DOHH2 (cell line): Measurements from ENCODE around the gene OLFML1.

Experiments
- H3F3A ChIP-seq: fragments of 200-600 bp; sonication (generic), shearing (Covaris generic); 2 replicates; pipeline ENCODE4 v1.6.0; 2016; ENCODE audit warnings: antibody characterized with exemption, mild to moderate bottlenecking; ENCODE audit not compliant: control insufficient read depth, insufficient read depth
- H3K27ac ChIP-seq: fragments of 200-600 bp; sonication (generic); 2 replicates; pipeline ENCODE4 v1.5.1; 2014; ENCODE audit warnings: low read depth, mild to moderate bottlenecking, low read length, moderate library complexity
- H3K27me3 ChIP-seq: fragments of 200-600 bp; sonication (generic); 2 replicates; pipeline ENCODE4 v1.6.1; 2014; ENCODE audit warnings: mild to moderate bottlenecking, low read length, mixed read lengths; ENCODE audit not compliant: control insufficient read depth
- H3K36me3 ChIP-seq: fragments of 200-600 bp; sonication (generic); 2 replicates; pipeline ENCODE4 v1.6.1; 2014; ENCODE audit warnings: mild to moderate bottlenecking, low read length, moderate library complexity, mixed read lengths; ENCODE audit not compliant: control insufficient read depth
- H3K4me1 ChIP-seq: fragments of 200-600 bp; sonication (generic); 2 replicates; pipeline ENCODE4 v1.6.1; 2014; ENCODE audit warnings: mild to moderate bottlenecking, low read length, mixed read lengths; ENCODE audit not compliant: control insufficient read depth
- H3K4me2 ChIP-seq: fragments of 200-600 bp; sonication (generic); 2 replicates; pipeline ENCODE4 v1.6.0; 2014; ENCODE audit warnings: mild to moderate bottlenecking, low read length, moderate library complexity
- H3K4me3 ChIP-seq: fragments of 200-600 bp; sonication (generic); 2 replicates; pipeline ENCODE4 v1.5.1; 2014; ENCODE audit warnings: mild to moderate bottlenecking, low read length, mixed read lengths
- H3K79me2 ChIP-seq: fragments of 200-600 bp; sonication (generic); 2 replicates; pipeline ENCODE4 v1.6.1; 2014; ENCODE audit warnings: mild to moderate bottlenecking, low read length, mixed read lengths; ENCODE audit not compliant: control insufficient read depth
- H3K9me2 ChIP-seq: fragments of 200-600 bp; sonication (generic); replicated peaks from 2 replicates; pipeline ENCODE4 v1.6.1; 2014; ENCODE audit warnings: mild to moderate bottlenecking, low read length, mixed read lengths; ENCODE audit not compliant: control insufficient read depth
- H3K9me3 ChIP-seq: fragments of 200-600 bp; sonication (generic); 2 replicates; pipeline ENCODE4 v1.6.1; 2014; ENCODE audit warnings: antibody characterized with exemption, low read length, mixed read lengths; ENCODE audit not compliant: control insufficient read depth, insufficient read depth
- H4K20me1 ChIP-seq: fragments of 200-600 bp; sonication (generic); 2 replicates; pipeline ENCODE4 v1.6.0; 2014; ENCODE audit warnings: low read depth, mild to moderate bottlenecking, antibody characterized with exemption, low read length, moderate library complexity; ENCODE audit not compliant: control insufficient read depth, insufficient read depth
- CTCF ChIP-seq: fragments of 200-600 bp; sonication (generic); IDR thresholded peaks from one replicate; pipeline ENCODE4 v1.5.1; 2014; ENCODE audit warnings: antibody characterized with exemption, mild to moderate bottlenecking, low read depth, low read length; ENCODE audit not compliant: poor library complexity, severe bottlenecking
- EZH2phosphoT487 ChIP-seq: fragments of 200-600 bp; sonication (generic); IDR thresholded peaks from 2 replicates; pipeline ENCODE4 v1.6.1; 2017; ENCODE audit warnings: borderline replicate concordance, mild to moderate bottlenecking, antibody characterized with exemption, low read length, moderate library complexity, mixed read lengths

OLFML1 gene

GRCh38 chr11:7484645-7485044, 661 bp upstream of the OLFML1 start:
- no peaks in the 10 kb centered on the region for H3K27me3 ChIP-seq
- H3K36me3 ChIP-seq: no peaks in the 10 kb centered on the region
- TF ChIP-seq CTCF (no peak), EZH2phosphoT487 (no peak)
- no peaks in the 10 kb centered on the region for H3K9me3 ChIP-seq
- no peaks in the 10 kb centered on the region for H3F3A ChIP-seq
- no peaks in the 10 kb centered on the region for H3K9me2 ChIP-seq
- no peak overlapping the region for H3K4me3 ChIP-seq
- no peaks in the 10 kb centered on the region for H3K79me2 ChIP-seq
- H4K20me1 ChIP-seq: no peaks in the 10 kb centered on the region
- no peak overlapping the region for H3K4me2 ChIP-seq
- no peaks in the 10 kb centered on the region for H3K4me1 ChIP-seq
- no peak overlapping the region for H3K27ac ChIP-seq

GRCh38 chr11:7486098-7486780, 933 bp downstream of the OLFML1 start:
- Histone ChIP-seq H3K27me3 (no peaks in the 10 kb centered on the region), H3K79me2 (no peaks in the 10 kb centered on the region), H3K4me2 (no peak overlapping the region), H3F3A (no peaks in the 10 kb centered on the region), H4K20me1 (no peaks in the 10 kb centered on the region), H3K36me3 (no peaks in the 10 kb centered on the region), H3K27ac (no peak overlapping the region), H3K4me3 (no peak overlapping the region), H3K4me1 (no peaks in the 10 kb centered on the region), H3K9me3 (no peaks in the 10 kb centered on the region), H3K9me2 (no peaks in the 10 kb centered on the region)
- TF ChIP-seq CTCF (no peak), EZH2phosphoT487 (no peak)

DNA sequence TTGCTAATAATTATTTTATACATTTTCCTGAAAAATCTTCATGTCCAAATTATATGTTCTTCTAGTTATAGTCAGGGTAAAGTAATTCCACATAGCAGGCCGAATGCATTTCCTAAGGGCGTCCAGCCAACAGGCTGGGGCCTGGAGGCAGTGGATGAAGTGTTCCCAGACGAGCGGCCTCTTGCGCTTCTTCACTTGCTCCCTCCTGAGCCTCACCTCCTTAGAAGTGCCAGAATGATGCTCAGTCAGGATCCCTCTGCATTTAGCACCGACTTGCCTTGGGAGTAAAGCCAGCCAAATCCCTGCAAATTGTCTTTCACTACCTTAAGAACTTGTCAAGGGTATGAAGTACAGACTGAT, 1.5 kb downstream of the OLFML1 start:
- Histone ChIP-seq H3K4me1 (no peaks in the 10 kb centered on the region), H3K36me3 (no peaks in the 10 kb centered on the region), H3K9me3 (no peaks in the 10 kb centered on the region), H3K27ac (no peak overlapping the region), H3K9me2 (no peaks in the 10 kb centered on the region), H3K27me3 (no peaks in the 10 kb centered on the region), H3K79me2 (no peaks in the 10 kb centered on the region), H3K4me3 (no peak overlapping the region), H3K4me2 (no peak overlapping the region), H3F3A (no peaks in the 10 kb centered on the region), H4K20me1 (no peaks in the 10 kb centered on the region)
- TF ChIP-seq CTCF (no peak), EZH2phosphoT487 (no peak)
